HG02885 (cell line): ENCODE data around the gene ISG15.
A peak's percentile ranks its signal among the peaks of the same experiment; 100 is the strongest.
"Not testable (repeated sequence)": the region's sequence is repeated elsewhere in the genome, so short reads cannot be mapped to it uniquely, and the experiment has no call there.

ENCODE experiments used
- ATAC-seq: cut with Tn5 transposase; IDR thresholded peaks from one replicate; pipeline ENCODE4 v1.9.1; 2021; ENCODE audit warnings: mild to moderate bottlenecking; ENCODE audit not compliant: unreplicated experiment, poor library complexity

The ISG15 gene

GRCh38 chr1:1055841-1056736, 42.8 kb downstream of the ISG15 start:
- no peak for ATAC-seq

GRCh38 chr1:1057769-1058087, 44.4 kb downstream of the ISG15 start:
- ATAC-seq = not testable (repeated sequence)

GRCh38 chr1:1058088-1058905, 45.0 kb downstream of the ISG15 start:
- no peak for ATAC-seq

GRCh38 chr1:1058921-1059493, 45.7 kb downstream of the ISG15 start:
- ATAC-seq = peak; percentile 32

GRCh38 chr1:1059494-1060280, 46.4 kb downstream of the ISG15 start:
- peak; percentile 81 for ATAC-seq

- ATAC-seq = no peak
These were observed 47.1 kb downstream of the ISG15 start for GRCh38 chr1:1060281-1061000.

- no peak for ATAC-seq
These were observed 48.5 kb downstream of the ISG15 start for GRCh38 chr1:1061682-1062345.

- ATAC-seq = no peak
These were observed 49.3 kb downstream of the ISG15 start for GRCh38 chr1:1062348-1063163.

GRCh38 chr1:1063261-1063944, 50.1 kb downstream of the ISG15 start:
- ATAC-seq = no peak
